Glomerular endothelial cell (primary cell): Measurements from ENCODE around the gene KDM3B. TPM values are rescaled to one million over a fixed set of nuclear protein-coding genes. Genes with fewer than 3 reads are reported as not detected.

Experiments used
- total RNA-seq: library from RNA; depleted of rRNA; stranded (reverse); fragments of >200 nt; gene quantifications from 2 replicates; pipeline ENCODE4 v1.2.3, GENCODE V29; 2015

Gene KDM3B
- total RNA-seq, 1 donor from 2014 or later: 41.2 TPM

Other genes with a start within 250 kb of the KDM3B start
- gene NME5, start 213.3 kb upstream of the KDM3B start, total RNA-seq: 1.4 and 5.8 TPM in 2 replicates
- gene BRD8, start 174.1 kb upstream of the KDM3B start, total RNA-seq: 27.3 and 31.5 TPM in 2 replicates
- gene KIF20A, start 173.6 kb upstream of the KDM3B start, total RNA-seq: 8.2 and 13.6 TPM in 2 replicates
- 24.3 and 24.9 TPM in 2 replicates for gene CDC23, start 139.4 kb upstream of the KDM3B start, total RNA-seq
- gene GFRA3, start 78.1 kb upstream of the KDM3B start, total RNA-seq: not detected in 2 replicates
- 0.97 and 2.9 TPM in 2 replicates for gene CDC25C, start 20.9 kb upstream of the KDM3B start, total RNA-seq
- 26.4 and 30.7 TPM in 2 replicates for gene FAM53C, start 14.4 kb upstream of the KDM3B start, total RNA-seq
- gene REEP2, start 86.4 kb downstream of the KDM3B start, total RNA-seq: 7.6 and 13.5 TPM in 2 replicates
- gene EGR1, start 112.8 kb downstream of the KDM3B start, total RNA-seq: 1.3 and 6.5 TPM in 2 replicates
- gene ETF1, start 190.6 kb downstream of the KDM3B start, total RNA-seq: 77.2 and 81.9 TPM in 2 replicates
- gene HSPA9, start 222.7 kb downstream of the KDM3B start, total RNA-seq: 197 and 203 TPM in 2 replicates